Measurements from ENCODE around the gene RIT1. TPM values are rescaled to one million over a fixed set of nuclear protein-coding genes. Genes with fewer than 3 reads are reported as not detected.

RIT1 gene
- total and polyA plus RNA-seq, 7 donors: 5.1 to 16.9 (median 11.1) TPM

- no peaks in the 10 kb centered on the region for H3K27me3 ChIP-seq (ENCODE audit: insufficient read depth in 3 of 3, low read length in 2 of 3)
- DNase-seq (no peak), ATAC-seq (peak in 2 of 4 donors; percentile 37 to 38)
- no peak overlapping the region for H3K4me3 ChIP-seq
- H3K27ac ChIP-seq: no peak overlapping the region
- intact Hi-C loops (cut with DNase I): no loop called here
- WGBS, 3 donors: 76 to 84% (median 80%) methylated on average over 13 of the region's 13 CpGs
- H3K9me3 ChIP-seq: no peaks in the 10 kb centered on the region
- H3K4me1 ChIP-seq: peaks cover 8% of the 10 kb centered on the region
- TF ChIP-seq CTCF (IDR thresholded peaks at IDR 0.05): no peak
- H3K36me3 ChIP-seq (ENCODE audit: insufficient read depth in 1 of 2, low read depth in 1 of 2): peaks cover 15 to 99% of the 10 kb centered on the region in 2 donors
Measured at GRCh38 chr1:155952505-155952890, 41.3 kb upstream of the RIT1 start.

- no peaks in the 10 kb centered on the region for H3K9me3 ChIP-seq
- ATAC-seq (peak in 2 of 4 donors; percentile 48 to 54), DNase-seq (no peak)
- TF ChIP-seq CTCF (IDR thresholded peaks at IDR 0.05): no peak
- H3K4me3 ChIP-seq: no peak overlapping the region
- peaks cover 8% of the 10 kb centered on the region for H3K4me1 ChIP-seq
- peaks cover 15 to 99% of the 10 kb centered on the region in 2 donors for H3K36me3 ChIP-seq (ENCODE audit: insufficient read depth in 1 of 2, low read depth in 1 of 2)
- intact Hi-C loops (cut with DNase I): no loop called here
- H3K27ac ChIP-seq: no peak overlapping the region
- WGBS, 3 donors: 40 to 47% (median 43%) methylated on average over 6 of the region's 6 CpGs
- no peaks in the 10 kb centered on the region for H3K27me3 ChIP-seq (ENCODE audit: insufficient read depth in 3 of 3, low read length in 2 of 3)
Measured at GRCh38 chr1:155951753-155952504, 40.8 kb upstream of the RIT1 start.

GRCh38 chr1:155950829-155951228 lies 39.7 kb upstream of the RIT1 start:
- ATAC-seq (peak in 3 of 4 donors; percentile 10 to 19 (median 12)), DNase-seq (no peak)
- intact Hi-C loops (cut with DNase I): no loop called here
- 94 to 96% (median 94%) methylated on average over 27 of the region's 27 CpGs for WGBS, 3 donors
- no peak overlapping the region for H3K4me3 ChIP-seq
- no peaks in the 10 kb centered on the region for H3K27me3 ChIP-seq (ENCODE audit: insufficient read depth in 3 of 3, low read length in 2 of 3)
- H3K36me3 ChIP-seq (ENCODE audit: insufficient read depth in 1 of 2, low read depth in 1 of 2): peaks cover 15 to 99% of the 10 kb centered on the region in 2 donors
- H3K4me1 ChIP-seq: peaks cover 9% of the 10 kb centered on the region
- H3K27ac ChIP-seq: no peak overlapping the region
- no peak for TF ChIP-seq CTCF (IDR thresholded peaks at IDR 0.05)
- H3K9me3 ChIP-seq: no peaks in the 10 kb centered on the region

- intact Hi-C loops (cut with DNase I): no loop called here
- no peak for ATAC-seq
- 74 to 89% (median 81%) methylated on average over 8 of the region's 8 CpGs for WGBS, 3 donors
Measured at GRCh38 chr1:155947741-155948140, 36.6 kb upstream of the RIT1 start.

More at GRCh38 chr1:155947741-155948140, 36.6 kb upstream of the RIT1 start:
- H3K27ac ChIP-seq: no peak overlapping the region
- H3K27me3 ChIP-seq (ENCODE audit: insufficient read depth in 3 of 3, low read length in 2 of 3): no peaks in the 10 kb centered on the region
- H3K4me3 ChIP-seq: no peak overlapping the region
- H3K4me1 ChIP-seq: peaks cover 15% of the 10 kb centered on the region
- H3K36me3 ChIP-seq (ENCODE audit: insufficient read depth in 1 of 2, low read depth in 1 of 2): peaks cover 13 to 69% of the 10 kb centered on the region in 2 donors
- no peak for TF ChIP-seq CTCF (IDR thresholded peaks at IDR 0.05)
- DNase-seq: no peak
- no peaks in the 10 kb centered on the region for H3K9me3 ChIP-seq

All from psoas muscle (tissue), 8 donors.